Right ventricle myocardium inferior (tissue), 1 donor: ENCODE measurements around the gene WDTC1. TPM values are rescaled to one million over a fixed set of nuclear protein-coding genes. Genes with fewer than 3 reads are reported as not detected.
A peak's percentile ranks its signal among the peaks of the same experiment; 100 is the strongest.

Source experiments
- ATAC-seq: fragments of 200-7000 bp; cut with Tn5 transposase; one replicate; pipeline ENCODE4 v1.9.1; 2020; ENCODE audit warnings: mild to moderate bottlenecking, moderate library complexity
- DNase-seq: peaks from one replicate; pipeline ENCODE4 v3.0.0; 2021; ENCODE audit errors: missing footprints
- intact Hi-C: fragments of 100-400 bp; cut with DNase I; formaldehyde crosslinking; loops from one replicate; pipeline ENCODE4 v1.11.0; 2022
- total RNA-seq: library from RNA; stranded (reverse); fragmentation: NEBNext Ultra II Directional; extraction: Animal tissue kit (Norgen Biotek cat#: 25700); gene quantifications from one replicate; pipeline ENCODE4 v1.2.1, GENCODE V29; 2021
- donor health status: DM: no; HTN: yes; CAD: no; lungs with severe emphysema.

Gene WDTC1
- total RNA-seq, 1 donor from 2014 or later, result 64.2 TPM

DNA sequence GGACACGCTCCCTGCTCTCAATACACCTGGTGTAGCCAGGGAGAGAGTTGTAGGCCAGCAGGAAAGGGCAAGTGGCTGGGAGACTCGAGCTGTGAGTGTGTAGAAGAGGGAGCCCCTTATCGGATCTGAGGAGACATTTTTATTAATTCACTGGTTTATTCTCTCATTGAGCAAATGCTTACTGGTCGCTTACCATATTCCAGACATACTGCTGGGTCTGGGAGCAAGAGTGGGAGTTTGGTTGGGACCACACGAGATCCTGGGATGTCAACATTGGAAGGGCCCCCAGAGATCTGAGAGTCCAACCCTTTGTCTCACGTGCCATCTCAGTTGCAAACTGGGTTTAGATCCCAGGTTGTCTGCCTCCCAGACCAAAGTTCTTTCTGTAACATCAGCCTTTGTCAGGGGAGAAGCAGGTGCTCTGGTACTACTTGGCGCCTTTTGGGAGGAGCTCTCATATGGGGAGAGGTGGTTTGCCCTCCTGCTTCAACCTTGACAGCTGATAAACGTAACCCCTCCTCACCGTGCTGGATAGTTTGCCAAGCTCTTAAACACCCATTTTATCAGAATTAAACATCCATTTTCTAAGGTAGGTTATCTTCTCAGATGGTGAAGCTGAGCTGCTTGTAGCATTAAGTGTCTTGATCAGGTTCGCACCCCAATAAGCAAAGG, 88.3 kb downstream of the WDTC1 start:
- DNase-seq (no peak), ATAC-seq (no peak)
- intact Hi-C loops, result loop anchor here (5.0 kb wide), 1 partner anchor 45 kb away; the partner anchor contains the start of gene MAP3K6

DNA sequence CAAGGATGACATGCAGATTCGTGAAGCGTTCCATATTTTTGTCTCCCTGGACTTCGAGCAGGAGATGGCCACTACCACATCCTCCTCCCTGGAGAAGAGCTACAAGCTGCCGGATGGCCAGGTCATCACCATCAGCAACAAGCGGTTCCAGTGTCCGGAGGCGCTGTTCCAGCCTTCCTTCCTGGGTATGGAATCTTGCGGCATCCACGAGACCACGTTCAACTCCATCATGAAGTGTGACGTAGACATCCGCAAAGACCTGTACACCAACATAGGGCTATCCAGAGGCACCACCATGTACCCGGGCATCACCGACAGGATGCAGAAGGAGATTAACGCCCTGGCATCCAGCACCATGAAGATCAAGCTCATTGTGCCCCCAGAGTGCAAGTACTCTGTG, 90.9 kb downstream of the WDTC1 start:
- ATAC-seq (no peak), DNase-seq (no peak)
- intact Hi-C loops, result no loop called here

DNA sequence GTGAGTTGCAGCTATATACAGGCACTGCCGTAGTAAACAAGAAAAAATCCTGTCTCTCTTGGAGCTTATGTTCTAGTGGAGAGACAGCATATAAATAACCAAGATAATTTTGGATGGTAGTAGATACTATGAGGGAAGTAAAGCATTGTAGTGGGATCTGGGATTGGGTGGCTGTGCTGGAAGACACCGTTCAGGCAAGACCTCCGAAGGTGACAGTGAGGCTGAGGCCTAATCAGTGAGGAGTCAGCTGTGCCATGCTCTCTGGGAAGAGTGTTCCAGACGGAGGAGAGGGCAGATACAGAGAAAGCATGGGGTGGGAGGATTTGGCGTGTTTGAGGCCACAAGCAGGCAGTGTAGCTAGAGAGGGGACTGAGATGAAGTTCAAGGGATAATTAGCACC, 93.5 kb downstream of the WDTC1 start:
- ATAC-seq, result no peak
- intact Hi-C loops, result no loop called here
- DNase-seq, result no peak

DNA sequence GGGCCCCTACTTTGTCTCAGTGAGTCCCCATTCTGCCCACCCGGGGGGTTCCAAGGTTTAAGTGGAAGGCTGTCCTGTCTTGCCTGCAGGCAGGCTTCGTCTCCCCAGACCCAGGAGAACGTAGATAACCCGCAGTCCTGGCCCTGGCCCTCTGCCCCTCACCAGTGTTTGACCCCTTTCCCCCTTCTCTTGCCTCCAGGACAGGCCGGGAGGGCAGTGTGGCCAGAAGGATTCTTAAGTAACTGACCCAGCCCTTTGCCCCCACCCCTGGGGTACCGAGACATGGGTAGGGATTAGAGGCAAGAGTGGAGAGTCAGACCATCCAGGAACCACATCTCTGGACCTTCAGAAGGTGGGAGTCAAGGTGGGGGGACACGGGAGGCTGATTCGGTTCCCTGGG, 96.4 kb downstream of the WDTC1 start:
- ATAC-seq (no peak), DNase-seq (peak; percentile 63)
- intact Hi-C loops, result no loop called here

DNA sequence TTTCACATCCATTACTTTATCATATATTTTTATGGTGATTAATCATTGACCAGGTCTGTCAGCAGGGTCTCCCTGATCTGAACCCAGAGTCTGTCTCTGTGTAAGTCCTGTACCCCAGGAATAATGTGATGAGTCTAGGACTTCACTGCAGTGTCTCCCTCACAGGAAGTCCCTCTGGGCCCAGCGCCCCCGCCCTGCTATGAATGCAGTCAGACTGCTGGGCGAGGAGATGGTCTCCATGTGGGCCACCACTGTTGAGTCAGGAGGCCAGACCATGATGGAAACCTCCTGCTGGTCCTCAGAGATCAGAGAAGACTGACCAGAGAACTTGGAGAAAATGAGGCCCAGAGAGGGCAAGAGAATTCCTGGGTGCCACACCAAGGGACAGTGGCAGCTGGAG, 97.0 kb downstream of the WDTC1 start:
- intact Hi-C loops, result no loop called here
- peak; percentile 53 for DNase-seq

DNA sequence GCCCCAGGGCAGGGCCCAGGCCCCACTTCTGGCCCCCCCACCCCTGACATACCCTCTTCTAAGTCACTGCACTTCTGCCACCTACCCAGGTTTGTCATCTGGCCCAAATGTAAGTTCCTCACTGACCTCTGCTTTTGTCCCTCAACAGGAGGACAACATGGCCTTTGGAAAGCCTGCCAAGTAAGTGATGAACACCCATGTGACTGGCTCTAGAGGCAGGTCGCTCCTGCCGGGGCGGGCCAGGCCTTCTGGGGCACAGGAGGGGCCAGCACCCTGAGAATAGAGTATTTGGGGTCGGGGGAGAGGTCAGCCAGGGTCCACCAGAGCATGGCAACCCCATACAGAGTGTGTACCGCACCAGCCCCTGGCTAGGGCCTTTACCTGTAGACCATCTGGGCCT, 97.5 kb downstream of the WDTC1 start:
- DNase-seq (no peak), ATAC-seq (peak; percentile 48)
- intact Hi-C loops, result loop anchor here (2.0 kb wide), 1 partner anchor 59 kb away; no protein-coding TSS in a partner anchor

More for the DNA sequence above, 97.0 kb downstream of the WDTC1 start:
- ATAC-seq, result no peak

DNA sequence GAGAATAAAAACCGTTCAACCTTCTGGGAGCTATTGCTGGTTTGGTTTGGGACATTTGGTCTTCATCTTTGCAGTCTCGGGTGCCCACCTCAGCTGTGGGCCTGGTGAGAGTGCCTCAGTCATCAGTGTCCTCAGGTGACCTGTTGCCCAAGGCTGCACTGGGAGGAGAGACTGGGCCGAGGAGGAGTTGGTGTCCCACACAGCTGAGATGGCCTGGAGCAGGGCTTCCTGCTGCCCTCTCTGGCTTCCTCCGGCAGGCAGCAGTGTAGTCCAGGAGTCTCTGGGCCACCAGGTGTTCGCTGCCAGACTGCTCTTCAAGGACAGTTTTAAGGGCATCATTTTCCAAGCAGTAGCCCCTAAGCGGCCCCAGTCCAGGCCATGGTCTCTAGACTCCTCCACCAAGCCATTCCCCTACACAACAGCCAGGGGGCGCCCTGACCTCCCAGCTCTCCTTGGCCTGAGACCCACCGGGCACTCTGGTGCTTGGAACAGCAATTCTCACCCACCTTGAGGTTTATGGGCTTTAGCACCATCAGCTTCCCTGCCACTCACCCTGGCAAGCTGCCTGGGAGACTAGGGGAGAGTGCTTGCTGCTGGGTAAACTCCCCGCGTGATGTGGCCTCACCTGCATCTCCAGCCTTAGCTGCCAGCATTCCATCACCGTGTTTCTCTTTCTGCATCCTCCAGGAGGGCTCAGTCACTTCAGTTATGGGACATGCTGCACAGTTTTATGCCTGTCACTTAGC, 98.3 kb downstream of the WDTC1 start:
- DNase-seq (peak; percentile 83), ATAC-seq (peak; percentile 20)
- intact Hi-C loops, result loop anchor here (2.0 kb wide), 1 partner anchor 58 kb away; no protein-coding TSS in a partner anchor

DNA sequence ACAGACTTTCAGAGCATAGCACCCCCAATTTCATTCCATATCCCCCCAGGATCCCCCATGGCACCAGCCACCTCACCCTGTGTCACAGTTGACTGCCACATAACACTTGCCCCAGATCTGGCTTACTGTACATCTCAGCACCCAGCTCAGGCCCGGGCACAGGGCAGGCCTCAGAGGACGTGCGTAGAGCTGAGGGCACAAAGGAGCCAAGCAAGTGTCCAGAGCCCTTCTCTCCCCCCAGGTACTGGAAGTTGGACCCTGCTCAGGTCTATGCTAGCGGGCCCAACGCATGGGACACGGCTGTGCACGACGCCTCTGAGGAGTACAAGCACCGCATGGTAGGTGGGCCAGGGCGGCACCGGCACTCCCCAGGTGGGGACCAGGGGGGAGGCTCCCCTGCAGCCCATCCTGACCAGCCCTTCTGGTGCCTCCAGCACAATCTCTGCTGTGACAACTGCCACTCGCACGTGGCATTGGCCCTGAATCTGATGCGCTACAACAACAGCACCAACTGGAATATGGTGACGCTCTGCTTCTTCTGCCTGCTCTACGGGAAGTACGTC, 99.4 kb downstream of the WDTC1 start:
- intact Hi-C loops, result loop anchor here (2.0 kb wide), 1 partner anchor 57 kb away; no protein-coding TSS in a partner anchor
- DNase-seq, result no peak
- no peak for ATAC-seq

DNA sequence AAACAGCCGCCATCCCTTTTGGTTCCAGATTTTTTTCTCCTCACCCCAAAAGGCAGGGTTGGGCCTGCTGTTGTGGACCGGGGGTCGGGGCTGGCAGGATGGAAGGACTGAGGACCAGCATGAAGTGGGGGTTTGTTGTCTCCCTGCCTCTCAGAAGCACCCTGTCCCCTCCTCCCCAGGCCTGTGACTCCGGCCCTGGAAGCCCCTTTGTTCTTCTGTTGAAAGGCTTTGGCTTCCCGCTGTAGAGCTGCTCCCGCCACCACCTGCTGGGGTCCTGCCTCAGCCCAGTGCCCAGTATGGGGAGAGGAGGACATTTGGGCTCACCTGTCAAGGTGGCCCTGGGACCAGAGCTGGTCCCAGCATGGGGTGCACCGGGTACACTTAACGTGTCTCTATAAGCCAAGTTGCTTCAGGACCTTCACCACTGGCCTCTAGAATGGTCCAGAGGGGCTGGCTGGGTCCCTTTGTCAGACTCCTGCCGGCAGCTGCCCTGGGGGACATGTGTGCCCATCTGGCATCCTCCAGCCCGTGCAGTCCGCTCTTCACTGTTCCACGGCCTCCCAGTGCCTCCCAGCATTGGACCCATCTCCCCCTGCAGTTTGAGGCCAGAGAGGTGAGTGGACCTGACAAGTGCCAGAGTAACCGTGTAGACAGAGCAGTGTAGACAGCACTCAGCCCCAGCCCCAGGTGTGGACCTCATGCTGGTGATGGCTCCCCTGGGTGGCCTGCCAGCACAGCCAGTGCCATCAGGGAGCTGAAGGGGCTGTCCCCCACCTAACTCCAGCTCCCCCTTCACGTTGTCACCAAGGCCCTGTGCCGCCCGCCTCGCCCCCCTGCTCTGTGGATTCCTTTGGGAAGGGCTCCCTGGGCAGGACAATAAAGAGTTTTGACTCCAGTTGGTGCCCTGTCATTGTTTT, 101.3 kb downstream of the WDTC1 start:
- intact Hi-C loops, result no loop called here
- ATAC-seq (no peak), DNase-seq (peak; percentile 58)

DNA sequence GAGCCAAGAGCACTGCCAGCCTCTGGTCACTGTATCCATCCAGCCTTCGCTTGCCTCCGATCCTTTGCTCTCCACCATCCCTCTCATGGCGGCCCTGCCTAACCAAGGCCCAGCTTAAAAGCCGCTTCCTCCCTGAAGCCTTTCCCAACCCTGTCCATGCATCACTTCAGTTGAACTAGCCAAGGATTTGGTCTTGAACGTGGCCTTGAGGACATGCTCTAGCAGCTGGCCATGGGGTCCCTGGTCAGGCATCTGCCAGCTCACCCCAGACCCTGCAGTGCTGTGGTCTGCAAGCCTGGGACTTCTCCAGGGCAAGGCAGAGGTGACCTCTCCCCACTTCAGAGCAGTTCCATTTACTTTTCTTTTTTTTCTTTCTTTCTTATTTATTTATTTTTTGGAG, 102.3 kb downstream of the WDTC1 start:
- ATAC-seq (no peak), DNase-seq (no peak)
- intact Hi-C loops, result no loop called here

DNA sequence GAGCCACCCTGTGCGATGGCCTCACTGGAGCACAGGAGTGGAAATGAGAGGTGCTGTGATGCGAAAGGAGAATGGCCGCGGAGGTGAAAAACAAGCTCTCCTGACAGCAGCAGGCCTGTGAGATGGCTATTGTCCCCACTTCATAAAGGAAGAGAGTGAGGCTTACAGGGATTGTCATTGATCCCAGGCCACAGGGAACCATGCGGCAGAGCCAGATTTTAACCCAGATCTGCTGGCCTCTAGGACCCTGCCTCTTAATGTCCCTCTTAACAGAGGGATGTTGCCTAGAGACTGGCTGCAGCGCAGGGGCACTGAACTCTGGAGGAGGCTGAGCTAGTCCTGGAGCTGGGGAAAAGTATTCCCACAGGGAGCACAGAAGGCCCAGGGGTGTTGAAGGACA, 104.3 kb downstream of the WDTC1 start:
- DNase-seq (no peak), ATAC-seq (no peak)
- intact Hi-C loops, result no loop called here

DNA sequence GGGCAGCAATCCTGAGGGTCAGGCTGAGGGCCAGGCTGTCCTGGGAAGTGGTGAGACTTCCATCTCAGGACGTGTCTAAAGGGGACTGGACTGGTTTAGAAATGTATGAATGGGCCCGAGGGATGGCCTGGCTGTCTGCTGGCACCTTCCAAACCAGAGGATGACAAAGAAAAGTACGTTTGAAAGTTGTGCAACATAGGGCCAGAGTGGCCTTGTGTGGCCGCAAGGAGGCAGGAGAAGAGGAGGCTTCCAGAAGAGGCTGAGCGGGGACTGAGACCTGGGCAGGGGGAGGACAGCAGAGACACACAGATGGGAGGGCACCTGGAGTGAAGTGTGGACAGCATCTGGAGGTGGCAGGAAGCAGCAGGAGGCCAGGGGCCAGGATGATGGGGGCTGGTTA, 104.8 kb downstream of the WDTC1 start:
- no peak for ATAC-seq
- intact Hi-C loops, result no loop called here
- DNase-seq, result no peak

DNA sequence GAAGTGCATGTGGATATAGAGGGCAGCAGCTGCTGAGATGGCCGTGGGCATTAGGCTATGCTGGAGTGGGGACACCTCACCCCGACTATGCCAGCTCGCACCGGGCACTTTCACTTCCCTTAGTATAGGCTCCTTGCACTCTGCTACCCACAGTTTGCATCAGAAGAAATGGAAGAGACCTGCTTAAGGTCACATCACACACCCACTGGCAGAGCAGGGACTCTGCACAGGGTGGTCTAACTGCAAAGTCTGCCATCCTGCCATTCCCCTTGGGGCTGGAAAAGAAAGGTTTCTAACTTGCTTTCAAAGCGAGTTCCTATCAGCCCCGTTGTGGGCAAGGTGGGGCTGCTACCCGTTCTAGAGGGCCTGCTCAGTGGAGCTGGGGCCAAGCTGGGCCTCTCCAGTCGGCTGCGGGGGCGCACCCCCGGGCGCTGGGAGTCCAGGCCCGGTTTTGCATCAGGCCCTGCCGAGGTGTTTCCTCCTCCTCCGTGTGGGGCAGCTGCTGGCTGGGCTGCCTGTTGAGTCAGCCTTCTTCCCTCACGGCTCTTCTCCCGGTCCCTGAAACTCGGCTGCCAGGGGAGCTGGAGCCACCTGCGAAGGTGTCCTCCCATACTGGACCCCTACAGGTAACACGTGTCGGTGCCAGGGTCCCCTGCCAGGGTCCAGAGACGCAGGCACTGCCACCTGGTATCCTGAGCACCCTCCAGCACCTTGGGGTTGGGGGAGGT, 107.3 kb downstream of the WDTC1 start, which contains the start of gene SYTL1:
Gene SYTL1 (plus strand): TSS at position 498 of the 728 bp plus-strand sequence. CDS start 3,313 bp downstream, outside the sequence.
- intact Hi-C loops, result no loop called here
- ATAC-seq (no peak), DNase-seq (peak; percentile 76)

DNA sequence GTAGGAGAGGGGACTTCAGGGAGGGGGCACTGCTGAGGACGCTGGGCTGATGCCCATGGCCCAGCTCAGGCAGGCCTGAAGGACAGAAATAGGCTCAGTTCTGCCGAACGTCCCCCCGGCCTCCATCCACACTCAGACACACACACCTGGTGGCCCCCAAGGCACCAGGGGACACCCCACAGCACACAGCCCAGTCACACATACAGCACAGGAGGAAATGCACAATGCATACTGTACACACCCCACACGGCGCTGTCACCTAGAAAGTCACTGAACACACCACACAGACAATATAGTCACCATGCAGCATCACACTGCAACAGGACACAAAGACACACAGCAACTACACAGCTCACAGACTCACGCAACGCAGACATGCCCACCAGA, 108.0 kb downstream of the WDTC1 start:
- DNase-seq (no peak), ATAC-seq (no peak)
- intact Hi-C loops, result no loop called here

DNA sequence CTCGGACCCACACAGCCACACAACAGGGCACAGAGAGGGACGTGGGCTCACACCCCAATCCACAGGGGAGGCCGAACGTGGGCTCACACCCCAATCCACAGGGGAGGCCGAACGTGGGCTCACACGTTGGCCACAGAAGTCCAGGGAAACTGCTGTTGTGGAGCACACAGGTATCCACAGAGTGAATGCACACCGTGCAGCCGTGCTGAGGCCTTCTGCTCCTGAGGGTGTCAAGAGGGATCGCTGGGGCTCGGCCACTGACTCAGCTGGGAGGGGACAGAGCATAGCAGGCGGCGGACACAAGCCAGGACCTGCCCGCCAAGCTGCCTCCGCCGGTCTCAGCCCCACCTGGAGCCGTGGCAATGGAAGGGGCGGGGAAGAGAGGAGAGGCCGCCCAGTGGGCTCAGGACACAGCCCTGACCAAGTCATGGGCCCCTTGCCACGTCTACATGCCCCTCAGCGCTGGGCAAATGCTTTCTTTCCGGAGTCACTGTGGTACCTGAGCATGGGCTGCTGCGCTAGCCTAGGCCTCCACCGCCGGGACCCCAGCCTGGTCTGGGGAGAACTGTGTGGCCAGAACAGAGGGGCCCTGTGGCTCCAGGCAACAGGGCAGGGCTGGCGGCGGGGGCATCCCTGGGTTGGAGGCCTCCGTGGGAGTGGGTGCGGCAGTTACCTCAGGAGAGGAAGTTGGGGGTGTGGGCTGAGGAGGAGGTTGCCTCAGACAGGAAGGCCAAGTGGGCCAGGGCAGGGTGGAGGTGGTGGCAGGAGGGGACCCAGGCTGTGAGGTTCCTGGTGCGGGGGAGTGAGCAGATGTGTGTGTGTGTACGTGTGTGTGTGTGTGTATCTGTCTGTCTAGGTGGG, 108.6 kb downstream of the WDTC1 start:
- DNase-seq, result peak; percentile 82
- intact Hi-C loops, result no loop called here
- ATAC-seq, result peak; percentile 37

DNA sequence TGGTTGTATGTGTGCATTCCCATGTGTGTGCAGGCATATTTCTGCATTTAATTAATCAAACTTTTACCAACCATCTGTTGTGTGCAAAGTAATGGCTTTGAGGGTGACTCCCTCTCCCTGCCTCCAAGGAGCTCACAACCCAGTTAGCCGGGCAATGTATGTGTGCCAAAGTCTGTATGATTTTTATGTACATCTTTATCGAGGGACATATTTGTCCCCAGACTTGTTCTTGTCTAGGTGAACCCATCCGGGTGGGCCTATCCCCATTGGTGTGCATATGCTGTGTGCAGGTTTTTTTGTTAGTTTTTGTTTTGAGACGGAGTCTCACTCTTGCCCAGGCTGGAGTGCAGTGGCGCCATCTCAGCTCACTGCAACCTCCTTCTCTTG, 109.2 kb downstream of the WDTC1 start:
- ATAC-seq (no peak), DNase-seq (no peak)
- intact Hi-C loops, result no loop called here

DNA sequence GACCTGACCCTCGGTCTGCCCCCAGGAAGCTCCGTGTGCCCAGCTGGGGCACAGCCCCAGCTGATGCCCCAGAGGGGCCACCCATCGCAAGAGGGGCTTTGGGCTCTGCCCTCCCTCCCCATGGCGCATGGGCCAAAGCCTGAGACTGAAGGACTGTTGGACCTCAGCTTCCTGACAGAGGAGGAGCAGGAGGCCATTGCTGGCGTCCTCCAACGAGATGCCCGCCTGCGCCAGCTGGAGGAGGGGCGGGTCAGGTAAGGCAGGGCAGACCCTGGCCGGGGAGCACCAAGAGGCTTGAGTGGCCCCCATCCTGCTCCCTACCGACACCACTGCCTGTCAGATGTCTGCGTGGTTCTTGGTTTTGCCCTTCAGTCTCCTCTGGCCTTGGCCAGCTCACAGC, 110.8 kb downstream of the WDTC1 start:
- DNase-seq (peak; percentile 48), ATAC-seq (no peak)
- intact Hi-C loops, result no loop called here
